Mesothelial cell of epicardium (in vitro differentiated cells): ENCODE results near the gene RIPOR3. TPM values are rescaled to one million over a fixed set of nuclear protein-coding genes. Genes with fewer than 3 reads are reported as not detected.
"Not testable (repeated sequence)": the region's sequence is repeated elsewhere in the genome, so short reads cannot be mapped to it uniquely, and the experiment has no call there.

Source experiments
- DNase-seq, 2 experiments: peaks; one replicate each; pipeline ENCODE4 v3.0.0; 2021; ENCODE audit warnings: low spot score in 2 of 2; ENCODE audit not compliant: unreplicated experiment in 2 of 2
- H3K27ac Mint-ChIP-seq: 2 replicates; pipeline ENCODE4 v1.8.0; 2021; ENCODE audit warnings: mixed read lengths
- H3K27me3 Mint-ChIP-seq: 2 replicates; pipeline ENCODE4 v1.8.0; 2021; ENCODE audit warnings: low read depth, mixed read lengths
- H3K36me3 Mint-ChIP-seq: 2 replicates; pipeline ENCODE4 v1.8.0; 2021; ENCODE audit warnings: mixed read lengths
- H3K4me1 Mint-ChIP-seq: 2 replicates; pipeline ENCODE4 v1.8.0; 2021; ENCODE audit warnings: mixed read lengths
- H3K4me3 Mint-ChIP-seq: 2 replicates; pipeline ENCODE4 v1.8.0; 2021; ENCODE audit warnings: mild to moderate bottlenecking, moderate library complexity, mixed read lengths
- H3K9me3 Mint-ChIP-seq: 2 replicates; pipeline ENCODE4 v1.8.0; 2021; ENCODE audit warnings: mixed read lengths
- CTCF ChIP-seq: fragments of 200-600 bp; sonication (generic); IDR thresholded peaks from one replicate; pipeline ENCODE4 v1.5.0; 2021; ENCODE audit warnings: antibody characterized with exemption; ENCODE audit not compliant: unreplicated experiment
- total RNA-seq: library from RNA; stranded (reverse); gene quantifications from 3 replicates; pipeline ENCODE4 v1.2.1, GENCODE V29; 2021

Gene RIPOR3
- total RNA-seq, 1 donor from 2014 or later, result 18.8 TPM

GRCh38 chr20:50646483-50646996, 44.8 kb downstream of the RIPOR3 start:
- no peaks in the 10 kb centered on the region for H3K9me3 Mint-ChIP-seq
- no peak overlapping the region for H3K4me3 Mint-ChIP-seq
- H3K4me1 Mint-ChIP-seq, result peaks cover 25% of the 10 kb centered on the region
- TF ChIP-seq CTCF, result peak; percentile 53
- no peak for DNase-seq
- H3K27ac Mint-ChIP-seq, result peak overlapping the region; percentile 95
- H3K36me3 Mint-ChIP-seq, result no peaks in the 10 kb centered on the region
- no peaks in the 10 kb centered on the region for H3K27me3 Mint-ChIP-seq

GRCh38 chr20:50645253-50646068, 45.9 kb downstream of the RIPOR3 start:
- Mint-ChIP-seq H3K4me1 (peaks cover 29% of the 10 kb centered on the region), H3K4me3 (peak overlapping the region; percentile 14), H3K27me3 (no peaks in the 10 kb centered on the region), H3K27ac (peak overlapping the region; percentile 95), H3K36me3 (no peaks in the 10 kb centered on the region), H3K9me3 (no peaks in the 10 kb centered on the region)
- DNase-seq, result peak; percentile 64 to 78
- TF ChIP-seq CTCF, result no peak

GRCh38 chr20:50642288-50642803, 49.0 kb downstream of the RIPOR3 start:
- TF ChIP-seq CTCF, result no peak
- DNase-seq, result no peak
- peak overlapping the region; percentile 92 for H3K27ac Mint-ChIP-seq
- no peaks in the 10 kb centered on the region for H3K9me3 Mint-ChIP-seq
- H3K4me1 Mint-ChIP-seq, result peaks cover 41% of the 10 kb centered on the region
- H3K36me3 Mint-ChIP-seq, result no peaks in the 10 kb centered on the region
- H3K4me3 Mint-ChIP-seq, result no peak overlapping the region
- H3K27me3 Mint-ChIP-seq, result no peaks in the 10 kb centered on the region

- not testable (repeated sequence) for H3K27me3 Mint-ChIP-seq, DNase-seq, H3K9me3 Mint-ChIP-seq, H3K36me3 Mint-ChIP-seq, H3K4me3 Mint-ChIP-seq
- H3K4me1 Mint-ChIP-seq, result peaks cover 47% of the 10 kb centered on the region
- H3K27ac Mint-ChIP-seq, result peak overlapping the region; percentile 92
Observed at GRCh38 chr20:50641625-50642287, 49.6 kb downstream of the RIPOR3 start.

GRCh38 chr20:50639971-50640711, 51.2 kb downstream of the RIPOR3 start:
- not testable (repeated sequence) for H3K27me3 Mint-ChIP-seq, H3K36me3 Mint-ChIP-seq, H3K9me3 Mint-ChIP-seq, H3K4me3 Mint-ChIP-seq, DNase-seq, H3K27ac Mint-ChIP-seq
- H3K4me1 Mint-ChIP-seq, result peaks cover 52% of the 10 kb centered on the region

- Mint-ChIP-seq H3K27ac (peak overlapping the region; percentile 87), H3K4me1 (peaks cover 47% of the 10 kb centered on the region)
- not testable (repeated sequence) for H3K9me3 Mint-ChIP-seq, DNase-seq, H3K4me3 Mint-ChIP-seq, H3K36me3 Mint-ChIP-seq, H3K27me3 Mint-ChIP-seq
Observed at GRCh38 chr20:50638015-50638847, 53.1 kb downstream of the RIPOR3 start.
